Endodermal cell (in vitro differentiated cells): ENCODE measurements around the gene RETREG1. TPM values are rescaled to one million over a fixed set of nuclear protein-coding genes. Genes with fewer than 3 reads are reported as not detected.
"Not testable (repeated sequence)": the region's sequence is repeated elsewhere in the genome, so short reads cannot be mapped to it uniquely, and the experiment has no call there.

ENCODE experiments used
- DNase-seq: peaks from one replicate; pipeline ENCODE4 v3.0.0-alpha.2; 2017
- H3K27ac ChIP-seq: 2 replicates; pipeline ENCODE4 v1.5.1; 2013; ENCODE audit warnings: mild to moderate bottlenecking, low read depth, low read length, moderate library complexity
- H3K27me3 ChIP-seq: 2 replicates; pipeline ENCODE4 v1.6.1; 2013; ENCODE audit warnings: mild to moderate bottlenecking, low read length, moderate library complexity; ENCODE audit not compliant: insufficient read depth, control insufficient read depth, poor library complexity, severe bottlenecking
- H3K36me3 ChIP-seq: 2 replicates; pipeline ENCODE4 v1.7.0; 2013; ENCODE audit warnings: mild to moderate bottlenecking, low read length, moderate library complexity; ENCODE audit not compliant: control insufficient read depth, insufficient read depth
- H3K4me1 ChIP-seq: one replicate; pipeline ENCODE4 v1.7.0; 2013; ENCODE audit warnings: low read length; ENCODE audit not compliant: control insufficient read depth, insufficient read depth
- H3K4me3 ChIP-seq: 2 replicates; pipeline ENCODE4 v1.5.1; 2013; ENCODE audit warnings: mild to moderate bottlenecking, low read length, moderate library complexity
- H3K9ac ChIP-seq: 2 replicates; pipeline ENCODE4 v1.6.1; 2013; ENCODE audit warnings: mild to moderate bottlenecking, low read length, moderate library complexity; ENCODE audit not compliant: poor library complexity, severe bottlenecking; ENCODE audit errors: extremely low read depth
- H3K9me3 ChIP-seq: 2 replicates; pipeline ENCODE4 v1.6.1; 2013; ENCODE audit warnings: mild to moderate bottlenecking, low read length, moderate library complexity; ENCODE audit not compliant: control insufficient read depth
- H3K27ac Mint-ChIP-seq: 2 replicates; pipeline ENCODE4 v1.8.0; 2020; ENCODE audit warnings: mixed read lengths
- H3K27me3 Mint-ChIP-seq: 2 replicates; pipeline ENCODE4 v1.8.0; 2021; ENCODE audit warnings: mild to moderate bottlenecking, mixed read lengths; ENCODE audit not compliant: insufficient read depth
- H3K36me3 Mint-ChIP-seq: 2 replicates; pipeline ENCODE4 v1.8.0; 2020; ENCODE audit warnings: low read depth, mixed read lengths
- H3K4me1 Mint-ChIP-seq: 2 replicates; pipeline ENCODE4 v1.8.0; 2020; ENCODE audit warnings: mixed read lengths
- H3K4me3 Mint-ChIP-seq: 2 replicates; pipeline ENCODE4 v1.8.0; 2020; ENCODE audit warnings: mild to moderate bottlenecking, moderate library complexity, mixed read lengths
- H3K9me3 Mint-ChIP-seq: 2 replicates; pipeline ENCODE4 v1.8.0; 2020; ENCODE audit warnings: mild to moderate bottlenecking, mixed read lengths
- CTCF ChIP-seq: fragments of 200-600 bp; sonication (generic); conservative IDR thresholded peaks from 2 replicates; pipeline ENCODE4 v1.5.0; 2021; ENCODE audit warnings: antibody characterized with exemption, mild to moderate bottlenecking
- WGBS, 2 experiments: methylation state at CpG; one replicate each; pipeline versions ENCODE4 v1.1.5 to v1.1.7; 2013; ENCODE audit warnings: missing lambda C conversion rate in 2 of 2, mixed read lengths in 1 of 2; ENCODE audit not compliant: insufficient coverage in 1 of 2, insufficient read length in 1 of 2; 5-methylcytosine and 5-hydroxymethylcytosine counted together
- total RNA-seq, 2 donors: library from RNA; stranded (reverse); fragmentation: NEBNext Ultra II Directional in 1 of 2; extraction: Animal tissue kit (Norgen Biotek cat#: 25700) in 1 of 2; gene quantifications; 2 replicates in 1 of 2; 3 replicates in 1 of 2; pipeline ENCODE4 v1.2.1, GENCODE V29; 2021

Gene RETREG1
- total RNA-seq, 2 donors from 2014 or later = 4.1 to 4.3 TPM

DNA sequence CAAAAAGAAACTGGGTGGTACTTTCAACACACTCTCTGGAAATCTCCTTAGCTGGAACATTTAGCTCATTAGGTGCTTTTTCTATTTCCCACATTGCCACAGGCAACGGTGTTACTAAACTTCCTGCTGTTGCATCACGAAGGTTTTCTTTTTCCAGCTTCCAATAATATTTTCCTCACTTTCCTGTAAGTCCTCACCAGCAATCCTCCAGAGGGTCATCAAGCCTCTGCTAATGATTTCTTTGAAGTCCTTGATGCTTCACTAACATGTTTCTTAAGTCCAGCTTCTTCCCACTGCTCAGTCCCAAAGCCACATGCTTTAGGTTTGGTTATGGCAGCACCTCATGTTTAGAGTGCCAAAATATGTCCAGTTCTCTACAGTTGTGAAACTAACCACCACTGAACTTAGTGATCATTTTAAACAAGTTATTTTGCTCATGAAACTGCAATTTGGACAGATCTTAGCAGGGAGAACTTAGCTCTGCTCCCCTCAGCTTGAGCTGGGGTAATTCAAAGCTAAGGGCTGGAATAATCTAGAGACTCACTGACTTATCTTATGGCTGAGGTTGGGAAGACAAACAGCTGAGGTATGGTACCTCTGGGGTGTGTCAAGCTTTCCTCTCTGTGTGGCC lies 39.9 kb upstream of the RETREG1 start:
- Histone ChIP-seq H3K9me3 (peaks cover 10% of the 10 kb centered on the region), H3K4me1 (peaks cover 5% of the 10 kb centered on the region), H3K27ac (no peak overlapping the region), H3K9ac (no peak overlapping the region), H3K27me3 (no peaks in the 10 kb centered on the region), H3K4me3 (no peak overlapping the region), H3K36me3 (no peaks in the 10 kb centered on the region)
- peaks cover 12% of the 10 kb centered on the region for H3K4me1 Mint-ChIP-seq
- DNase-seq = no peak
- H3K27me3 Mint-ChIP-seq = peaks cover 11% of the 10 kb centered on the region
- no peak overlapping the region for H3K27ac Mint-ChIP-seq
- no peak for TF ChIP-seq CTCF
- no peaks in the 10 kb centered on the region for H3K36me3 Mint-ChIP-seq
- whole genome bisulfite sequencing, 2 experiments = 93 to 97% methylated on average over 2 of the region's 2 CpGs
- peaks cover 9% of the 10 kb centered on the region for H3K9me3 Mint-ChIP-seq
- H3K4me3 Mint-ChIP-seq = no peak overlapping the region

DNA sequence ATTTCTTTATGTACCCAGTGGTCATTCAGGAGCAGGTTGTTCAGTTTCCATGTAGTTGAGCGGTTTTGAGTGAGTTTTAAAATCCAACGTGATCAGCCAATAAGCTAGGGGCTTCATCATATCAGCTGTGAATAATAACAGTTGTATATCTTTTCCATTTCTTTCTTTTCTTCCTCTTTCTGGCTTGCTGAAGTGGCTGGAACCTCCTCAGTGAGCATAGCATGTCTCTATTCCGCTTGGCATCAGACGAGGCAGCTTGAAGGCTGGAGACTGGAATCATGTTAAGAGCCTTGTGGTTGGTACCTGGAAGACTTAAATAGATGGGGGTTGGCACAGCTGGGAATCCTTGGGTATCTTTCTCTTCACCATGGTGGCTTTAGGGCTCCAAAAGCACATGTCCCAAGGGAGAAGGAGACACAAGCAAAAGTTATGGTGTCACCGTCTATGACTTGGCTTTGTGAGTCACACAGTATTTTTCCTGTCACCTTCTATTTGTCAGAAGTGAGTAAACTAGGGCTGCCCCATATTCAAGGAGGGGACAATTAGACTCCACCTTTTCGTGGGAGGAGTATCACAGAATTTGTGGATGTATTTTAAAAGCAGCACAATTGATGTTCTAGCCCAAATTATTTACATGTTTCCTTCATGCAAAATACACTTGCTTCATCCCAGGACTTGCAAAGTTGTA lies 38.0 kb upstream of the RETREG1 start:
- Histone ChIP-seq H3K9me3 (peaks cover 11% of the 10 kb centered on the region), H3K9ac (no peak overlapping the region), H3K4me3 (no peak overlapping the region), H3K27ac (no peak overlapping the region), H3K27me3 (no peaks in the 10 kb centered on the region), H3K36me3 (no peaks in the 10 kb centered on the region), H3K4me1 (no peaks in the 10 kb centered on the region)
- H3K36me3 Mint-ChIP-seq = no peaks in the 10 kb centered on the region
- H3K4me1 Mint-ChIP-seq = peaks cover under 1% of the 10 kb centered on the region
- H3K4me3 Mint-ChIP-seq = no peak overlapping the region
- no peak overlapping the region for H3K27ac Mint-ChIP-seq
- TF ChIP-seq CTCF = no peak
- no peak for DNase-seq
- H3K27me3 Mint-ChIP-seq = peaks cover 11% of the 10 kb centered on the region
- WGBS, 2 experiments = 54 to 100% methylated on average over 1 to 5 of the region's 6 CpGs
- H3K9me3 Mint-ChIP-seq = peaks cover 13% of the 10 kb centered on the region

DNA sequence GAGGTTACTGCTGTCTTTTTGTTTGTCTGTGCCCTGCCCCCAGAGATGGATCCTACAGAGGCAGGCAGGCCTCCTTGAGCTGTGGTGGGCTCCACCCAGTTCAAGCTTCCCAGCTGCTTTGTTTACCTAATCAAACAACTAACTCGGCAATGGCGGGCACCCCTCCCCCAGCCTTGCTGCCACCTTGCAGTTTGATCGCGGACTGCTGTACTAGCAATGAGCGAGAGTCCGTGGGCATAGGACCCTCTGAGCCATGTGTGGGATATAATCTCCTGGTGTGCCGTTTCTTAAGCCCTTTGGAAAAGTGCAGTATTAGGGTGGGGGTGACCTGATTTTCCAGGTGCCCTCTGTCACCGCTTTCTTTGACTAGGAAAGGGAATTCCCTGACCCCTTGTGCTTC lies 31.9 kb upstream of the RETREG1 start:
- H3K27ac Mint-ChIP-seq, H3K27me3 ChIP-seq, H3K4me1 Mint-ChIP-seq, H3K36me3 ChIP-seq, H3K27ac ChIP-seq, H3K9ac ChIP-seq, H3K4me1 ChIP-seq, H3K4me3 Mint-ChIP-seq, H3K36me3 Mint-ChIP-seq, H3K4me3 ChIP-seq: not testable (repeated sequence)
- WGBS, 2 experiments = 61 to 84% methylated on average over 3 to 8 of the region's 8 CpGs
- peak; percentile 11 for DNase-seq
- H3K9me3 ChIP-seq = peaks cover 10% of the 10 kb centered on the region
- Mint-ChIP-seq H3K9me3 (peaks cover 43% of the 10 kb centered on the region), H3K27me3 (peaks cover 16% of the 10 kb centered on the region)
